Activated gamma-delta T cell (primary cell): ENCODE measurements around the gene TSEN34.
A peak's percentile ranks its signal among the peaks of the same experiment; 100 is the strongest.

Experiments used
- DNase-seq: peaks from one replicate; lab custom pipeline; 2025; lab: John Stamatoyannopoulos, UW
- total RNA-seq, 2 donors: gene quantifications; one replicate each; lab custom pipeline; 2026; lab: John Stamatoyannopoulos, UW

Gene TSEN34
- total RNA-seq = 28.1 to 29.7 reads per million in 2 donors

GRCh38 chr19:54191011-54191810 lies at the start of gene TSEN34:
Gene TSEN34 (plus strand): TSS chr19:54191308. CDS start chr19:54191365, 57 bp downstream.
- peak; percentile 87 for DNase-seq

- no peak for DNase-seq
Observed at GRCh38 chr19:54141356-54141755, 49.8 kb upstream of the TSEN34 start.

GRCh38 chr19:54142166-54142780 lies 48.8 kb upstream of the TSEN34 start:
- DNase-seq = no peak

- no peak for DNase-seq
Observed at GRCh38 chr19:54145541-54146158, 45.5 kb upstream of the TSEN34 start.

- no peak for DNase-seq
Observed at GRCh38 chr19:54147676-54148075, 43.4 kb upstream of the TSEN34 start.

GRCh38 chr19:54148158-54148557 lies 43.0 kb upstream of the TSEN34 start:
- no peak for DNase-seq

GRCh38 chr19:54149021-54149812 lies 41.9 kb upstream of the TSEN34 start:
- no peak for DNase-seq

GRCh38 chr19:54151362-54152035 lies 39.6 kb upstream of the TSEN34 start:
- DNase-seq = no peak

- DNase-seq = no peak
Observed at GRCh38 chr19:54152267-54152666, 38.8 kb upstream of the TSEN34 start.

- no peak for DNase-seq
Observed at GRCh38 chr19:54152878-54153524, 38.1 kb upstream of the TSEN34 start.

- DNase-seq = no peak
Observed at GRCh38 chr19:54153731-54154326, 37.3 kb upstream of the TSEN34 start.

GRCh38 chr19:54154603-54155345 lies 36.3 kb upstream of the TSEN34 start:
- DNase-seq = no peak

GRCh38 chr19:54155694-54156093 lies 35.4 kb upstream of the TSEN34 start:
- DNase-seq = no peak

- DNase-seq = no peak
Observed at GRCh38 chr19:54156490-54156889, 34.6 kb upstream of the TSEN34 start.

- no peak for DNase-seq
Observed at GRCh38 chr19:54156953-54157352, 34.2 kb upstream of the TSEN34 start.

GRCh38 chr19:54158812-54159351 lies 32.2 kb upstream of the TSEN34 start:
- DNase-seq = no peak

- peak; percentile 79 for DNase-seq
Observed at GRCh38 chr19:54159352-54160181, 31.5 kb upstream of the TSEN34 start, which contains the start of gene LENG1. Gene LENG1 (minus strand): TSS chr19:54159721. CDS start chr19:54159695, 26 bp downstream.

GRCh38 chr19:54160182-54160811 lies 30.8 kb upstream of the TSEN34 start:
- DNase-seq = no peak
